Astrocyte (in vitro differentiated cells and primary cell): ENCODE data around the gene IPO11.

Experiments
- CTCF ChIP-seq: IDR thresholded peaks from 2 replicates; pipeline ENCODE4 v1.5.1; 2011; ENCODE audit warnings: low read depth, mild to moderate bottlenecking, inconsistent platforms, low read length, moderate library complexity; ENCODE audit not compliant: insufficient read depth
- EZH2 ChIP-seq: IDR thresholded peaks from 2 replicates; pipeline ENCODE4 v1.6.1; 2012; ENCODE audit warnings: mild to moderate bottlenecking, low read length, inconsistent platforms; ENCODE audit not compliant: insufficient read depth

DNA sequence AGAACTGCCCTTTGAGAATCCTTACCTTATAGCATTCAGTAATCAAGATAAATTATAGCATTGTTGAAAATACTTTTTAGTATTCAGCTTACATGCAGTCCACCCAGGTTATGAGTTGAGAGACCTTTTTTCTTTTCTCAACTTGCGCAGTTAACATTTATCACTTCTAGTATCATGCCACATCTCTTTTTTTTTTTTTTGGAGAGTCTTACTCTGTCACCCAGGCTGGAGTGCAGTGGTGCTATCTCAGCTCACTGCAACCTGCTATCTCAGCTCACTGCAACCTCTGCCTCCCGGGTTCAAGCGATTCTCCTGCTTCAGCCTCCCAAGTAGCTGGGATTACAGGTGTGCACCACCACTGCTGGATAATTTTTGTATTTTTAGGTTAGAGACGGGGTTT, 195.1 kb downstream of the IPO11 start:
- TF ChIP-seq EZH2 (no peak), CTCF (no peak)
